HG03135 (cell line): ENCODE measurements around the gene OR2F1.

Source experiments
- ATAC-seq: cut with Tn5 transposase; IDR thresholded peaks from one replicate; pipeline ENCODE4 v1.9.1; 2021; ENCODE audit warnings: mild to moderate bottlenecking, moderate library complexity; ENCODE audit not compliant: unreplicated experiment

Gene OR2F1

GRCh38 chr7:143953421-143953820 is 1.2 kb upstream of the OR2F1 start:
- no peak for ATAC-seq

- no peak for ATAC-seq
Measured at GRCh38 chr7:143954135-143954534, 509 bp upstream of the OR2F1 start.

GRCh38 chr7:143958781-143959180 is 4.1 kb downstream of the OR2F1 start:
- ATAC-seq: no peak

GRCh38 chr7:143960813-143961610 is 6.4 kb downstream of the OR2F1 start:
- ATAC-seq: no peak

- ATAC-seq: no peak
Measured at GRCh38 chr7:143965280-143965679, 10.6 kb downstream of the OR2F1 start.

GRCh38 chr7:143967398-143967797 is 12.8 kb downstream of the OR2F1 start:
- ATAC-seq: no peak

- ATAC-seq: no peak
Measured at GRCh38 chr7:143973870-143974416, 19.3 kb downstream of the OR2F1 start.

GRCh38 chr7:143974459-143974858 is 19.8 kb downstream of the OR2F1 start:
- no peak for ATAC-seq

- ATAC-seq: no peak
Measured at GRCh38 chr7:143975617-143976016, 21.0 kb downstream of the OR2F1 start.

- no peak for ATAC-seq
Measured at GRCh38 chr7:143978585-143978984, 23.9 kb downstream of the OR2F1 start.

- no peak for ATAC-seq
Measured at GRCh38 chr7:143979359-143979758, 24.7 kb downstream of the OR2F1 start.

GRCh38 chr7:143979998-143980397 is 25.4 kb downstream of the OR2F1 start:
- no peak for ATAC-seq

- no peak for ATAC-seq
Measured at GRCh38 chr7:143980746-143981510, 26.3 kb downstream of the OR2F1 start.

- ATAC-seq: no peak
Measured at GRCh38 chr7:143983960-143984359, 29.3 kb downstream of the OR2F1 start.

GRCh38 chr7:143987513-143987912 is 32.9 kb downstream of the OR2F1 start:
- ATAC-seq: no peak

- no peak for ATAC-seq
Measured at GRCh38 chr7:143988976-143989745, 34.5 kb downstream of the OR2F1 start.

- ATAC-seq: no peak
Measured at GRCh38 chr7:143992670-143993069, 38.0 kb downstream of the OR2F1 start.

GRCh38 chr7:143993924-143994323 is 39.3 kb downstream of the OR2F1 start:
- no peak for ATAC-seq

GRCh38 chr7:144000020-144000419 is 45.4 kb downstream of the OR2F1 start, which contains the start of gene OR6B1:
OR6B1 (plus strand) TSS chr7:144000320; CDS start chr7:144003997, 3,677 bp downstream.
- ATAC-seq: no peak

GRCh38 chr7:144001543-144001942 is 46.9 kb downstream of the OR2F1 start:
- no peak for ATAC-seq

GRCh38 chr7:144004703-144005102 is 50.1 kb downstream of the OR2F1 start:
- ATAC-seq: no peak
